ENCODE results near the gene ST7L.
A peak's percentile ranks its signal among the peaks of the same experiment; 100 is the strongest.

ST7L gene

DNA sequence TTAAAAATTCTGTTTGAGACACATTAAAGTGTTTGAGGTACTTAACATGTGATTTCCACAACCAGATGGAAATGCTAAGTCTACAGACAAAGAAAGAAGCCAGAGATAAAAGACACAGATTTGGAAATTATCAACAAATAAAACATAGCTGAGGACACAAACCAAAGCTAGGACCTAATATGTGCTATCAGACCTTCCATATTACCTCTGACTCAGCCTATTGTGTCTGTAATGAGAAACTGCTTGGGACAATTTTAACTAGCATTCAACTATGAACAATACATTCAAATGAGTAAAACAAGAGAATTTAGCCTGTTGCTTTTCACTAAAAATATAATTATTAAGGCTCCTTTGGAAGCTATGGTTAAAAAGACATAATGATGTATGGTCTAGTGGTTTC, 55.6 kb downstream of the ST7L start:
- FAIRE-seq = no peak
- TF ChIP-seq TAF1 (IDR thresholded peaks at IDR 0.05; ENCODE audit: low read depth, low read length) = no peak
- no peak for TF ChIP-seq PAX5 (IDR thresholded peaks at IDR 0.05; ENCODE audit: insufficient read depth, low read length, severe bottlenecking)
- TF ChIP-seq POLR2A (IDR thresholded peaks at IDR 0.05; ENCODE audit: low read depth, low read length) = no peak
- no peak for TF ChIP-seq POU2F2 (IDR thresholded peaks at IDR 0.05; ENCODE audit: low read depth, low read length)
- no peak for TF ChIP-seq SPI1 (IDR thresholded peaks at IDR 0.05; ENCODE audit: low read depth, low read length)
- DNase-seq (ENCODE audit: insufficient read length, low spot score) = no peak

DNA sequence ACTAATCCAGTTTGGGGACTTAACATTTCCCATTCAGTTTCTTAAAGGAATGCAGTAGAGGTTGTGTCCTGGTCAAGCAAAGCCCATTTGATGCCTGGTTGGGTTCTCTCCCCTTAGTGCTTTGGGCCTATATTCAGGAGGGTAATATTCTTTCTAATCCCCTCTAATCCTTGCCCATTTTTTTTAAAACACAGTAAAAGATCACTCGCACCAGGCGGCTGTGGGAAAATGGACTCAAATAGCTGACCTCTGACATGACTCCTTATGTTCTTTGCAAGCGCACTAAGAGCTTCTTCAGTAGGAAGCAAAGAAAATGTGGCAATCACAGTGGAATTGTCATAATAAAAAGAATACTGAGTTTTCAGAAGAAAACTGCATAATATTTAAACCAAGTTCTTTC, 60.3 kb downstream of the ST7L start:
- FAIRE-seq (no peak), DNase-seq (ENCODE audit: insufficient read length, low spot score) (no peak)
- TF ChIP-seq POU2F2 (IDR thresholded peaks at IDR 0.05; ENCODE audit: low read depth, low read length) = no peak
- TF ChIP-seq PAX5 (IDR thresholded peaks at IDR 0.05; ENCODE audit: insufficient read depth, low read length, severe bottlenecking) = no peak
- TF ChIP-seq POLR2AphosphoS5 (IDR thresholded peaks at IDR 0.05; ENCODE audit: low read depth, low read length) = no peak
- no peak for TF ChIP-seq SPI1 (IDR thresholded peaks at IDR 0.05; ENCODE audit: low read depth, low read length)
- no peak for TF ChIP-seq TAF1 (IDR thresholded peaks at IDR 0.05; ENCODE audit: low read depth, low read length)
- TF ChIP-seq POLR2A (IDR thresholded peaks at IDR 0.05; ENCODE audit: low read depth, low read length) = no peak

DNA sequence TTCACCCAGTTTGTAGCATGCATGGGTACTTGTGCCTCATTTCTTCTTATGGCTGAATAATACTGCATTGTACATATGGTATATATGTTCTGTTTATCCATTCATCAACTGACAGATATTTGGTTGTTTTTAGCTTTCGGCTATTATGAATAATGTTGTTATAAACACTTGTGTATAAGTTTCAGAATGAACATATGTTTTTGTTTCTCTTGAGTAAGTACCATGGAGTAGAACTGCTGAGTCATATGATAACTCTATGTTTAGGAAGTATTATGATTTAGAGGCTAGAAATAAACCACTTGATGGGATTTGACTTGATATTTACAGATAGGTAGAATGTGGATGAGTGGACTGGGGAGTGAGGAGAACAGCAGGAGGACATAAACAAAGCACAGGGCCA, 61.6 kb downstream of the ST7L start:
- FAIRE-seq (peak; percentile 57), DNase-seq (ENCODE audit: insufficient read length, low spot score) (no peak)
- no peak for TF ChIP-seq PAX5 (IDR thresholded peaks at IDR 0.05; ENCODE audit: insufficient read depth, low read length, severe bottlenecking)
- no peak for TF ChIP-seq POLR2A (IDR thresholded peaks at IDR 0.05; ENCODE audit: low read depth, low read length)
- no peak for TF ChIP-seq POU2F2 (IDR thresholded peaks at IDR 0.05; ENCODE audit: low read depth, low read length)
- TF ChIP-seq POLR2AphosphoS5 (IDR thresholded peaks at IDR 0.05; ENCODE audit: low read depth, low read length) = no peak
- no peak for TF ChIP-seq SPI1 (IDR thresholded peaks at IDR 0.05; ENCODE audit: low read depth, low read length)
- no peak for TF ChIP-seq TAF1 (IDR thresholded peaks at IDR 0.05; ENCODE audit: low read depth, low read length)

DNA sequence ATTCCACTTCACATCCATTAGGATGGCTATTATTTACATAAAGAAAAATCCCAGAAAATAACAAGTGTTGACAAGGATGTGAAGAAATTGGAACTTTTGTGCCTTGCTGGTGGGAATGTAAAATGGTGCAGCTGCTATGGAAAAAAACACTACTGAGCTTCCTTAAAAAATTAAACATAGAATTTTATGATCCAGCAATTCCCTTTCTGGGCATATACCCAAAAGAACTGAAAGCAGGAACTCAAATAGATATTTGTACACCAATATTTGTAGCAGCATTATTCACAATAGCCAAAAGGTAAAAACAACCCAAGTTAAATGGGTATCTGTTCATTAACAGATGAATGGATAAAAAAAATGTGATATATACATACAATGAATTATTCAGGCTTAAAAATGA, 64.5 kb downstream of the ST7L start:
- no peak for DNase-seq (ENCODE audit: insufficient read length, low spot score)
- FAIRE-seq = no peak
- TF ChIP-seq SPI1 (IDR thresholded peaks at IDR 0.05; ENCODE audit: low read depth, low read length) = no peak
- no peak for TF ChIP-seq POLR2A (IDR thresholded peaks at IDR 0.05; ENCODE audit: low read depth, low read length)
- TF ChIP-seq TAF1 (IDR thresholded peaks at IDR 0.05; ENCODE audit: low read depth, low read length) = no peak
- no peak for TF ChIP-seq POU2F2 (IDR thresholded peaks at IDR 0.05; ENCODE audit: low read depth, low read length)

DNA sequence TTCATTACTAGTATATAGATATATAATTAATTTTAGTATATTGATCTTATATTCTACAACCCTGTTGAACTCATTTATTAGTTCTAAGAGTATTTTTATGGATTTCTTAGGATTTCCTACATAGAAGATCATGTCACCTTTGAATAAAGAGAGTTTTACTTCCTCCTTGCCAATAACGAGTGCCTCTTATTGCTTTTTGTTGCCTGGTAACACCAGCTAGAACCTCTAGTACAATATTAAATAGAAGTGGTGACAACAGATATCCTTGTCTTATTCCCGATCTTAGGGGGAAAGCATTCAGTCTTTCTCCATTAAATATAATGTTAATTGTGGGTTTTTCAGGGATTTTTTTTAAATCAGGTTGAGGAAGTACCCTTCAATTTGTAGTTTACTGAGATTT, 69.4 kb downstream of the ST7L start:
- no peak for DNase-seq (ENCODE audit: insufficient read length, low spot score)
- TF ChIP-seq POLR2A (IDR thresholded peaks at IDR 0.05; ENCODE audit: low read depth, low read length) (no peak), SPI1 (IDR thresholded peaks at IDR 0.05; ENCODE audit: low read depth, low read length) (no peak)
- FAIRE-seq = no peak

DNA sequence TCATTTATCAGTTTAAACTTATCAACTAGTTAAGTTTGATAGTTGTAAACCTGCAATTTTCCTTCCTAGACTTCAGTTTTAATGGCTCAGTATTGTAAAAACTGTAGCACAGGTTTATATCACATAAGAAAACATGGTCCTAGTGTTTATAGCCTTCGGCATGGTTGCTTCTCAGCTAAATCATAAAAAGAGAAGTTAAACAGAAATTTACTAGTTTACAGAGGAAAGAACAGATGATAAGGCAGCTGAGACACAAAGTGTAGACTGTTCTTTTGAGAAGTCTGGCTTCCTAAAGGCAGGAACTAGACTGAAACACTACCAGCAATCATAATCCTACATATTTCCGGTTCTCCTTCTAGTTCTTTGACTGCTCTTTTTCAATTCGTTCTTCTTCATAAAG, 70.4 kb downstream of the ST7L start:
- TF ChIP-seq PAX5 (IDR thresholded peaks at IDR 0.05; ENCODE audit: insufficient read depth, low read length, severe bottlenecking) = no peak
- TF ChIP-seq SPI1 (IDR thresholded peaks at IDR 0.05; ENCODE audit: low read depth, low read length) = no peak
- TF ChIP-seq POLR2A (IDR thresholded peaks at IDR 0.05; ENCODE audit: low read depth, low read length) = no peak
- no peak for TF ChIP-seq TAF1 (IDR thresholded peaks at IDR 0.05; ENCODE audit: low read depth, low read length)
- no peak for TF ChIP-seq POU2F2 (IDR thresholded peaks at IDR 0.05; ENCODE audit: low read depth, low read length)
- no peak for TF ChIP-seq POLR2AphosphoS5 (IDR thresholded peaks at IDR 0.05; ENCODE audit: low read depth, low read length)
- FAIRE-seq = no peak
- DNase-seq (ENCODE audit: insufficient read length, low spot score) = no peak

- FAIRE-seq (no peak), DNase-seq (ENCODE audit: insufficient read length, low spot score) (no peak)
- TF ChIP-seq POLR2AphosphoS5 (IDR thresholded peaks at IDR 0.05; ENCODE audit: low read depth, low read length) = no peak
- TF ChIP-seq SPI1 (IDR thresholded peaks at IDR 0.05; ENCODE audit: low read depth, low read length) = no peak
- no peak for TF ChIP-seq POLR2A (IDR thresholded peaks at IDR 0.05; ENCODE audit: low read depth, low read length)
- no peak for TF ChIP-seq POU2F2 (IDR thresholded peaks at IDR 0.05; ENCODE audit: low read depth, low read length)
- no peak for TF ChIP-seq PAX5 (IDR thresholded peaks at IDR 0.05; ENCODE audit: insufficient read depth, low read length, severe bottlenecking)
Measured at GRCh38 chr1:112546076-112546475, 72.9 kb downstream of the ST7L start.

DNA sequence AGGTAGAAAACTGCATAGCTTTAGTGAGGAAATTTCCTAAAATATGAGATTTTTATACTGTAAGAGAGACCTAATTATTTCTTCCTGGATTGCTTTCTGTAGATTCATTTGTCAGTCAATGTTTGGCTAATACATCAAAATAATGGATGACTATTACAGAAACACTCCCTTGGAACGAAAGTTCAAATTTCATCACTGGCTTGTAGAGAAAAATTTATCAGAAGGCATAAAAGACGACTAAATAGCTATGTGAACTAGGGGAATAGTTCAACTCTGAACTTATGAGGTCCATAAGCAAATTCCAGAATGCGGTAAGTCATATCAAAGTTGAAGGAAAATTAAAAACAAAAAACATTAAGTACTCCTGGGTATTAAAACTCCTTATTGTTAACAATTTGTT, 74.2 kb downstream of the ST7L start:
- FAIRE-seq (no peak), DNase-seq (ENCODE audit: insufficient read length, low spot score) (no peak)
- TF ChIP-seq POLR2A (IDR thresholded peaks at IDR 0.05; ENCODE audit: low read depth, low read length) = no peak
- no peak for TF ChIP-seq POLR2AphosphoS5 (IDR thresholded peaks at IDR 0.05; ENCODE audit: low read depth, low read length)
- no peak for TF ChIP-seq TAF1 (IDR thresholded peaks at IDR 0.05; ENCODE audit: low read depth, low read length)
- TF ChIP-seq SPI1 (IDR thresholded peaks at IDR 0.05; ENCODE audit: low read depth, low read length) = no peak
- no peak for TF ChIP-seq PAX5 (IDR thresholded peaks at IDR 0.05; ENCODE audit: insufficient read depth, low read length, severe bottlenecking)
- TF ChIP-seq POU2F2 (IDR thresholded peaks at IDR 0.05; ENCODE audit: low read depth, low read length) = no peak

DNA sequence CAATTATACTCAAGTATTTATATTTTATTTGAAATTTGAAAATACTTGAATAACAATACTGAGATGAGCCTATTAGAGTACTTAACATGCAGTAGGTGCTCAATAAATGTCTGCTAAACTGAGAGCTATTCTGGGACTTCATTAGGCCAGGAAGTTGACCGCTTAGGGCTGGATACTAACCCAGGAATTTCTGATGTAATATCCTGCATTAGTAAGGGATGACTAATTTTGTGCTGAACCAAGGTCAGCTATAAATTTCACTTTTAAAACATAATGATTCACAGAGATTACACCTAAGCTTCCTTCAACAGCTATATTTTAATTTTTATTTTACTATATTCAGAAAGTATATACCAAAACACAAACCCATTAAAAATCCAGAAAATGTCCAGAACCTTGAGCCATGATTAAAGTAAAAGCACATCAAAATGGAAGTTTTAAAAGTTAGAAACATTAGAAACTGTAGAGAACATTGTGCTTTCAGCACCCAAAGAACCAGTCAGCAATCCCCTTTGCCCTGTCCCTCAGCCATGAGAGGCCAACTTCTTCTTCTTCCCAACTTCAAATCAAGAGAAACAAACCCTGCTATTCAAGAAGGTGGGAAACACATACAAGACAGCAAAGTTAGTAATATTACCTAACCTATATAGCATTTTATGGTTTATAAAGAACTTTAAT, 74.8 kb downstream of the ST7L start:
- FAIRE-seq = no peak
- no peak for TF ChIP-seq SPI1 (IDR thresholded peaks at IDR 0.05; ENCODE audit: low read depth, low read length)
- TF ChIP-seq POLR2A (IDR thresholded peaks at IDR 0.05; ENCODE audit: low read depth, low read length) = no peak
- no peak for TF ChIP-seq TAF1 (IDR thresholded peaks at IDR 0.05; ENCODE audit: low read depth, low read length)
- no peak for TF ChIP-seq PAX5 (IDR thresholded peaks at IDR 0.05; ENCODE audit: insufficient read depth, low read length, severe bottlenecking)
- no peak for TF ChIP-seq POLR2AphosphoS5 (IDR thresholded peaks at IDR 0.05; ENCODE audit: low read depth, low read length)
- no peak for TF ChIP-seq POU2F2 (IDR thresholded peaks at IDR 0.05; ENCODE audit: low read depth, low read length)
- no peak for DNase-seq (ENCODE audit: insufficient read length, low spot score)

DNA sequence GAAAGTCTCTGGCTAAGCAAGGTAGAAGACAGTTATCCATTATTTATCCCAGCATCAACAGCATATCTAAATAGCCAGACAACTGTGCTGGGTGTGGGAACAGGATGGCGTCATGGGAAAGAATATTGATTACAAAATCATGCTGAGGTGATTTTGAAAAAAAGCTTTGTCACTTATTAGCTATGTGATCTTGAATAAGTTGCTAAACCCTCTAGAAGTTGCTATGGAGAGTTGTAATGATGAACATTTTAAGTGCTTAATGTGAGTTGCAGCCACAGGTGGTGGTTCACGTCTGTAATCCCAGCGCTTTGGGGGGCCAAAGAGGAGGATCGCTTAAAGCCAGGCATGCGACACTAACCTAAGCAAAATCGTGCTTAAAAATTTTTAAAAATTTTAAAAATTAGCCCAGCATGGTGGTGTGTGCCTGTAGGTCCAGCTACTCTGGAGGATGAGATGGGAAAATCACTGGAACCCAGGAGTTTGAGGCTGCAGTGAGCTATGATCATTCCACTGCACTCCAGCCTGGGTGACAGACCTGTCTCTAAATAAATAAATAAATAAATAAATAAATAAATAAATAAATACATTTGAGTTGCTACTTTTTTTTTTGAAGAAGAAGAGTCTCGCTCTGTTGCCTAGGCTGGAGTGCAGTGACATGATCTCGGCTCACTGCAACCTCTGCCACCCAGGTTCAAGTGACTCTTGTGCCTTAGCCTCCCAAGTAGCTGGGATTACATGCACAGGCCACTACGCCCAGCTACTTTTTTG, 76.6 kb downstream of the ST7L start:
- FAIRE-seq (no peak), DNase-seq (ENCODE audit: insufficient read length, low spot score) (no peak)
- no peak for TF ChIP-seq POLR2AphosphoS5 (IDR thresholded peaks at IDR 0.05; ENCODE audit: low read depth, low read length)
- no peak for TF ChIP-seq PAX5 (IDR thresholded peaks at IDR 0.05; ENCODE audit: insufficient read depth, low read length, severe bottlenecking)
- TF ChIP-seq SPI1 (IDR thresholded peaks at IDR 0.05; ENCODE audit: low read depth, low read length) = no peak
- TF ChIP-seq TAF1 (IDR thresholded peaks at IDR 0.05; ENCODE audit: low read depth, low read length) = no peak
- TF ChIP-seq POU2F2 (IDR thresholded peaks at IDR 0.05; ENCODE audit: low read depth, low read length) = no peak
- TF ChIP-seq POLR2A (IDR thresholded peaks at IDR 0.05; ENCODE audit: low read depth, low read length) = no peak

Measured in GM12891 (cell line).